Activated CD8-positive, alpha-beta memory T cell treated with anti-CD3 and anti-CD28 coated beads, Interleukin-2, amount 50 U/mL, for 4 hours (primary cell): Measurements from ENCODE around the gene CLDN24.

Experiments
- DNase-seq: peaks from one replicate; pipeline ENCODE4 v3.0.0-alpha.2; 2020

The CLDN24 gene

GRCh38 chr4:183272384-183272783 lies 49.8 kb downstream of the CLDN24 start:
- DNase-seq: no peak
